ENCODE data around the gene MPRIP. TPM values are rescaled to one million over a fixed set of nuclear protein-coding genes. Genes with fewer than 3 reads are reported as not detected.

Gene MPRIP
- polyA plus RNA-seq, 1 donor from 2014 or later, result 14.4 TPM

GRCh38 chr17:17167986-17168385 lies 125.7 kb downstream of the MPRIP start:
- no peak overlapping the region for H3K4me3 Mint-ChIP-seq
- no peaks in the 10 kb centered on the region for H3K27me3 Mint-ChIP-seq
- H3K4me1 Mint-ChIP-seq, result peaks cover 0 to 23% (median 5%) of the 10 kb centered on the region in 3 donors
- peaks cover 7% of the 10 kb centered on the region for H3K36me3 Mint-ChIP-seq
- H3K9me3 Mint-ChIP-seq, result no peaks in the 10 kb centered on the region
- H3K27ac Mint-ChIP-seq, result no peak overlapping the region

DNA sequence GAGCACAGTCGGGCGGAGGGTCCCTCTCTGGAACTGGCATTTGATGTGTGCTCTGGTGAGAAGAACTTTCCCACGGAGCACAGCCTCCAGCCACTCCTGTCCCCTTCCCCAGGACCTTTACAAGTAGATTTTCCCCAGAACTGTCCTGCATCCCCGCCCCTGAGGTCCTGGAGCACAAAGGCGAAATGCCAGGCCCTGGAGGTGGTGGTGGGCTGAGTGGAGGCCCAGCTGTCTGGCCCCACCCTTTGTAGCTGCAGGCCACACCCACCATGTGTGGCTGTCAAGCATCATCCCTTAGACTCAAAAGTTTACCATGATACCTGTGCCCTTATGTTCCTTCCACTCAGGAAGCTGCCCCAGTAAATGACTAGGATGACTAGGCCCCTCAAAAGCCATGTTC lies 126.1 kb downstream of the MPRIP start:
- no peaks in the 10 kb centered on the region for H3K27me3 Mint-ChIP-seq
- peaks cover 7% of the 10 kb centered on the region for H3K36me3 Mint-ChIP-seq
- H3K9me3 Mint-ChIP-seq, result no peaks in the 10 kb centered on the region
- H3K27ac Mint-ChIP-seq, result peak overlapping the region in 2 of 3 donors; percentile 67 to 89
- H3K4me1 Mint-ChIP-seq, result peaks cover 0 to 24% (median 5%) of the 10 kb centered on the region in 3 donors
- H3K4me3 Mint-ChIP-seq, result peak overlapping the region in 1 of 4 donors; percentile 32

DNA sequence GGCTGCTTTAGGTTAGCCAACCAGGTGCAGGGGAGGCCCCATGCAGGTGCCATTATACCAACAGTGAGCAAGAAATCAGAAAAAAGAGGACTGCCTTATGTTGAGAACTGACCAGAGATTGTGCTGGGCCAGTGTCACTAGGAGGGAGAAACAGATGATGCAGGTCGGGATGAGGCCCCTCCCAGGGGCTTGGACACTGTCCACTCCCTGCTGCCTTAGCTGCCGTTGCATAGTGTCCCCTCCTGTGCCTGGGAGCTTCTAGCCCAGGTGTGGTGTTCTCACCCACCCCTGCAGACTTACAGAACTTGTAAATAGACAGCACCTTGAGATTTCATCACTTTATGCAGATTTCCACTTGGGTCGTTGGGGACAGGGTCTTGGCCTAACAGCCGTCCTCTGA lies 127.1 kb downstream of the MPRIP start:
- Mint-ChIP-seq H3K9me3 (no peaks in the 10 kb centered on the region), H3K27ac (peak overlapping the region in 1 of 3 donors; percentile 89), H3K4me1 (peaks cover 0 to 26% (median 5%) of the 10 kb centered on the region in 3 donors), H3K4me3 (no peak overlapping the region), H3K27me3 (no peaks in the 10 kb centered on the region), H3K36me3 (peaks cover 4% of the 10 kb centered on the region)

- peaks cover 4% of the 10 kb centered on the region for H3K36me3 Mint-ChIP-seq
- H3K27ac Mint-ChIP-seq, result peak overlapping the region in 1 of 3 donors; percentile 78
- no peaks in the 10 kb centered on the region for H3K27me3 Mint-ChIP-seq
- no peak overlapping the region for H3K4me3 Mint-ChIP-seq
- H3K9me3 Mint-ChIP-seq, result no peaks in the 10 kb centered on the region
- H3K4me1 Mint-ChIP-seq, result peaks cover 0 to 34% (median 12%) of the 10 kb centered on the region in 3 donors
Observed at GRCh38 chr17:17170346-17170985, 128.2 kb downstream of the MPRIP start.

GRCh38 chr17:17171186-17171585 lies 128.9 kb downstream of the MPRIP start:
- Mint-ChIP-seq H3K27me3 (no peaks in the 10 kb centered on the region), H3K36me3 (peaks cover 7% of the 10 kb centered on the region), H3K9me3 (no peaks in the 10 kb centered on the region), H3K4me3 (no peak overlapping the region), H3K27ac (peak overlapping the region in 1 of 3 donors; percentile 78), H3K4me1 (peaks cover 6 to 40% (median 19%) of the 10 kb centered on the region in 3 donors)

DNA sequence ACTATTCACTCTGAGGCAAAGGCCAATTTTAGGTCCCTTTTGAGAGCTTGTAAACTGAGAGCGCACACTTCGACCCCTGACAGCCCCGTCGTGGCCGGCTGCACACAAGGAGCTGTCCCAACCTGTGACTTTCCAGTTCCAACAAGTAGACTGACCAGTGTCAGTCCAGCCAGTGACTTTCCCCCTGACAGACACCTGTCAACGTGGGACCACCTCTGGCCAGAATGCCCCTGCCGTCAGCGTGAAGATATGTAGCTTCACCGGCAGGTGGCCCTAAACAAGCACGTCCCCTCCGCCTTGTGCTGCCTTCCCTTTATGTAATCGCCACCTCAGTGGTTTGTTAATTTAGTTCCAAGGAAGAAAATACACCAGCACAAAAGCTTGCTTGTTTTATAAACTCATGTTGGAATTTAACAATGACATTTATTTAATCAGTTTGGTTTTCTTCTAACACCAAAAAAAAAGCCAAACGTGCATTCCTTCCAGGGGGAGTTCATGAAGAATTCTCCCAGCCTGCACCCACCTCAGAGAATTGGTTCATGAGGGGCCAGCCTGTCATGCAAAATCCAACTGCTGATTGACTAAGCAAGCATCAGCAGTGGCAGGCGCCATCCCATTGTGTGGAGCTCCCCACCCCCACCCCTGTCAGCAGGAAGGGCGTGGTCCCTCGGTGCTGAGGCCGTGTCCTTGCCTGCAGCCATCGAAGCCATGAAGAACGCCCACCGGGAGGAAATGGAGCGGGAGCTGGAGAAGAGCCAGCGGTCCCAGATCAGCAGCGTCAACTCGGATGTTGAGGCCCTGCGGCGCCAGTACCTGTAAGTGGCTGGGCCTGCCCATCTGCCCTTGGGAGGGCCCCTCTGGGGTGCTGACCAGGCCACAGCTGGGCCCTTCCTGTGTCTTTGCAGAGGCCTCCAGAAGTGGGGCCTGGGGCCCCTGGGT lies 130.0 kb downstream of the MPRIP start:
- H3K4me1 Mint-ChIP-seq, result peaks cover 9 to 50% (median 22%) of the 10 kb centered on the region in 3 donors
- H3K9me3 Mint-ChIP-seq, result no peaks in the 10 kb centered on the region
- no peak overlapping the region for H3K4me3 Mint-ChIP-seq
- peaks cover 8% of the 10 kb centered on the region for H3K36me3 Mint-ChIP-seq
- peak overlapping the region in 2 of 3 donors; percentile 52 to 84 for H3K27ac Mint-ChIP-seq
- H3K27me3 Mint-ChIP-seq, result no peaks in the 10 kb centered on the region

DNA sequence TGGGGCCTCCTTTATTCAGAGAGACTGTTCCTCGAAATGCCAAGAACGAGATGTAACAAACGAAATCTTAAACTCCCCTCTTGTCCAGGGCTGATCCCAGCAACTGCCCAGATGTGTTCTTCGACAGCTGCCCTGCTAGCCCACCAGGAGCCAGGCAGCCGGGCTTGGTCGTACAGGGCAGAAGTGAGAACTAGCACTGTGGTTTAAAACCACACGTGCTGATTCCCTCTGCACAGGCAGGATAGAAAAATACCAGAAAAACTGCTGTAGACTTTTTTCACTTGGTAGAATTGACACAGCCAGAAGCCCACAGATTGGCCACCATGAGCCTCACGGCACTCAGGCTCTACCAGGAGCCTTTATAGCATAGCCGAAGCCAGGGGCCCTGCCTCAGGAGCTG lies 130.7 kb downstream of the MPRIP start:
- no peaks in the 10 kb centered on the region for H3K9me3 Mint-ChIP-seq
- no peaks in the 10 kb centered on the region for H3K27me3 Mint-ChIP-seq
- no peak overlapping the region for H3K4me3 Mint-ChIP-seq
- H3K27ac Mint-ChIP-seq, result peak overlapping the region in 2 of 3 donors; percentile 19 to 52
- peaks cover 9 to 55% (median 22%) of the 10 kb centered on the region in 3 donors for H3K4me1 Mint-ChIP-seq
- peaks cover 8% of the 10 kb centered on the region for H3K36me3 Mint-ChIP-seq

GRCh38 chr17:17173921-17174320 lies 131.7 kb downstream of the MPRIP start:
- H3K27ac Mint-ChIP-seq, result no peak overlapping the region

GRCh38 chr17:17175340-17175739 lies 133.1 kb downstream of the MPRIP start:
- Mint-ChIP-seq H3K27ac (peak overlapping the region in 2 of 3 donors; percentile 9 to 83), H3K4me1 (peaks cover 16 to 59% (median 34%) of the 10 kb centered on the region in 3 donors), H3K36me3 (peaks cover 15% of the 10 kb centered on the region), H3K27me3 (no peaks in the 10 kb centered on the region), H3K4me3 (peak overlapping the region in 1 of 4 donors; percentile 82), H3K9me3 (no peaks in the 10 kb centered on the region)

More at GRCh38 chr17:17173921-17174320, 131.7 kb downstream of the MPRIP start:
- peaks cover 10% of the 10 kb centered on the region for H3K36me3 Mint-ChIP-seq
- H3K27me3 Mint-ChIP-seq, result no peaks in the 10 kb centered on the region
- H3K4me1 Mint-ChIP-seq, result peaks cover 9 to 54% (median 27%) of the 10 kb centered on the region in 3 donors
- no peak overlapping the region for H3K4me3 Mint-ChIP-seq
- no peaks in the 10 kb centered on the region for H3K9me3 Mint-ChIP-seq

- Mint-ChIP-seq H3K36me3 (peaks cover 19% of the 10 kb centered on the region), H3K27ac (peak overlapping the region; percentile 9 to 92 (median 78)), H3K27me3 (no peaks in the 10 kb centered on the region), H3K4me3 (peak overlapping the region; percentile 30 to 82 (median 51)), H3K9me3 (no peaks in the 10 kb centered on the region), H3K4me1 (peaks cover 16 to 60% (median 38%) of the 10 kb centered on the region in 3 donors)
Observed at GRCh38 chr17:17175917-17176316, 133.7 kb downstream of the MPRIP start.

- peak overlapping the region; percentile 30 to 82 (median 51) for H3K4me3 Mint-ChIP-seq
- H3K27me3 Mint-ChIP-seq, result no peaks in the 10 kb centered on the region
- no peaks in the 10 kb centered on the region for H3K9me3 Mint-ChIP-seq
- peaks cover 19 to 60% (median 38%) of the 10 kb centered on the region in 3 donors for H3K4me1 Mint-ChIP-seq
- peaks cover 18% of the 10 kb centered on the region for H3K36me3 Mint-ChIP-seq
- H3K27ac Mint-ChIP-seq, result peak overlapping the region; percentile 9 to 92 (median 78)
Observed at GRCh38 chr17:17176341-17176740, 134.1 kb downstream of the MPRIP start.

- Mint-ChIP-seq H3K9me3 (no peaks in the 10 kb centered on the region), H3K27ac (peak overlapping the region in 1 of 3 donors; percentile 59), H3K27me3 (no peaks in the 10 kb centered on the region), H3K36me3 (peaks cover 16% of the 10 kb centered on the region), H3K4me1 (peaks cover 27 to 66% (median 46%) of the 10 kb centered on the region in 3 donors), H3K4me3 (no peak overlapping the region)
Observed at GRCh38 chr17:17177176-17177575, 134.9 kb downstream of the MPRIP start.

DNA sequence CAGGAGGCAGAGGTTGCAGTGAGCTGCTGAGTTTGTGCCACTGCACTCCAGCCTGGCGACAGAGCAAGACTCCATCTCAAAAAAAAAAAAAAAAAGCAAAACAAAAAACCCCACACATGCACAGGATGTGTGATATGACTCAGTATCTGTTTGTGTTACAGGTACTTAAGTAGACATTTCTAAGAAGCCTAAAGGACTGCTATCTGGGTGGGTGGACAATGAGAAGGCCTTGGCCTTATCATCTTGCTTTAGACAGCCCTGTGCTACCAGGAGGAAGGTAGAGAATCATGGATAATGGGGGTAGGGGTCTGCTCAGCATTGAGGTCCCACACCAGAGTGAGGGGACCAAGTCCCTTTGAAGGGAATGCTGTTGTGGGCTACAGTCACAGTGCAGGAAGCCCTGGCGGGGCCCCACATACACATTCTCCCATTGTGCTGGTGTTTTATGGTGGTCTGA lies 137.1 kb downstream of the MPRIP start:
- Mint-ChIP-seq H3K4me1 (peaks cover 30 to 66% (median 46%) of the 10 kb centered on the region in 3 donors), H3K36me3 (peaks cover 16% of the 10 kb centered on the region), H3K9me3 (no peaks in the 10 kb centered on the region), H3K27ac (peak overlapping the region; percentile 59 to 95 (median 91)), H3K4me3 (peak overlapping the region in 2 of 4 donors; percentile 7 to 30), H3K27me3 (no peaks in the 10 kb centered on the region)

DNA sequence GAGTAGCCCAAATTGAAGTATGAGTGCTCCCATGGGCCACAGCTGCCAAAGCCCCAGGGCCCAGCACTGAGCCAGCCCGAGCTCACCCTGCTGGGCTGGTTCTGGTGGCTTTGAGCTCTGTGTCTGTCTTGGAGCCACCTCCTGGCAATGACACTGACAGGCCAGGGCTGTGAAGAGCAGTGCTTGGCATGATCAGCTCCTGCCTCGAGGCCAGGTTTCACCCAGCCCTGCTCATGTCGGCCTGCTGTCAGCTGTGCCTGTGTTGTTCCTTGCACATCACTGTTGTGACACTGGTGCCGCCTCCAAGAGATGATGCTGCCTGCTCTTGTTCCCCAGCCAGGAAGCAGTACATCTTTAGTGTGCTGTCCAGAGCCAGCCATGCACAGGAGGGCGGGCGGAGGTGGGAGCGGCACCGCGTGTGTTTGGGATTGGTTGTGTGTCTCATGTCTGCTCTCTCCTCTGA lies 137.9 kb downstream of the MPRIP start:
- no peaks in the 10 kb centered on the region for H3K9me3 Mint-ChIP-seq
- H3K36me3 Mint-ChIP-seq, result peaks cover 16% of the 10 kb centered on the region
- peaks cover 33 to 68% (median 42%) of the 10 kb centered on the region in 3 donors for H3K4me1 Mint-ChIP-seq
- no peaks in the 10 kb centered on the region for H3K27me3 Mint-ChIP-seq
- H3K27ac Mint-ChIP-seq, result peak overlapping the region in 2 of 3 donors; percentile 59 to 95
- H3K4me3 Mint-ChIP-seq, result peak overlapping the region in 1 of 4 donors; percentile 5

All from IgD-negative memory B cell (primary cell).